Ovary (tissue), 9 donors: ENCODE data around the gene OR2T34. TPM values are rescaled to one million over a fixed set of nuclear protein-coding genes. Genes with fewer than 3 reads are reported as not detected.

Source experiments
- DNase-seq, 5 donors: peaks; one replicate each; pipeline ENCODE4 v3.0.0-alpha.2; 2019 to 2020
- H3K27ac ChIP-seq, 2 donors: fragments of 200-600 bp; one replicate each; pipeline versions ENCODE4 v1.5.1 to v1.8.0; 2019 to 2022
- H3K27me3 ChIP-seq: fragments of 200-600 bp; one replicate; pipeline ENCODE4 v1.8.0; 2022
- H3K36me3 ChIP-seq: fragments of 200-600 bp; sonication (generic); one replicate; pipeline ENCODE4 v1.5.1; 2019
- H3K4me1 ChIP-seq: one replicate; pipeline ENCODE4 v1.8.1; 2013; ENCODE audit warnings: mild to moderate bottlenecking, moderate library complexity; ENCODE audit not compliant: insufficient read depth
- H3K4me3 ChIP-seq: fragments of 200-600 bp; sonication (generic); one replicate; pipeline ENCODE4 v1.5.1; 2017
- H3K9me3 ChIP-seq, 2 donors: fragments of 200-600 bp in 1 of 2; sonication (generic) in 1 of 2; one replicate each; pipeline versions ENCODE4 v1.5.1 to v1.8.1; 2013 to 2019; ENCODE audit warnings: mild to moderate bottlenecking in 1 of 2, moderate library complexity in 1 of 2
- EP300 ChIP-seq: sonication (generic); formaldehyde crosslinking; IDR thresholded peaks from one replicate; pipeline ENCODE4 v1.6.1; 2017; ENCODE audit warnings: antibody characterized with exemption
- POLR2A ChIP-seq: fragments of 450-650 bp; IDR thresholded peaks from one replicate; pipeline ENCODE4 v1.6.1; 2017; ENCODE audit warnings: antibody characterized with exemption, mild to moderate bottlenecking, moderate library complexity
- WGBS, 3 donors: extraction: QIAGEN DNeasy Blood & Tissue Kit in 1 of 3; methylation state at CpG; one replicate each; pipeline versions ENCODE4 v1.1.5 to v1.1.7; 2013 to 2017; 5-methylcytosine and 5-hydroxymethylcytosine counted together
- intact Hi-C, 4 donors: fragments of 100-400 bp; cut with DNase I; formaldehyde crosslinking; loops; one replicate each; pipeline versions ENCODE4 v1.11.0 to v1.15.1; 2022 to 2023
- polyA plus RNA-seq, 2 donors: library from polyadenylated mRNA; stranded (reverse); fragments of 200-250 nt in 1 of 2; fragments of 350-450 nt in 1 of 2; fragmentation: Illumina TruSeq in 1 of 2; extraction: RNeasy Lipid Tissue Mini Kit (QIAGEN cat#74804) in 1 of 2; gene quantifications; one replicate each; pipeline ENCODE4 v1.2.3, GENCODE V29; 2013 to 2014
- total RNA-seq, 7 donors: library from RNA; depleted of rRNA in 2 of 7; stranded (reverse); fragments of >200 nt in 2 of 7; fragmentation: NEBNext Ultra II Directional in 3 of 7; extraction: Animal tissue kit (Norgen Biotek cat#: 25700) in 3 of 7; gene quantifications; one replicate each; pipeline versions ENCODE4 v1.1.0 to v1.2.4, GENCODE V29; 2016 to 2023
- TF ChIP-seq, protein P1 (sequence below), 3 donors: fragments of 450-650 bp in 2 of 3; fragments of 200-600 bp in 1 of 3; IDR thresholded peaks; one replicate each; pipeline versions ENCODE4 v1.5.1 to v1.8.0; 2016 to 2022; ENCODE audit warnings: antibody characterized with exemption in 3 of 3, mild to moderate bottlenecking in 1 of 3
- donor health status: DM: no; HTN: no; CAD: no; lungs with moderate emphysema.
- donor health status: DM: no; HTN: no; CAD: no.
- donor health status: Bipolar disorder and iron deficiency.
- donor health status: DM: yes; HTN: yes; CAD: no.
- donor health status: DM: no; HTN: no; CAD: no.
- donor health status: DM: yes; HTN: yes; CAD: no.

The OR2T34 gene
- total and polyA plus RNA-seq, 9 donors = not detected

DNA sequence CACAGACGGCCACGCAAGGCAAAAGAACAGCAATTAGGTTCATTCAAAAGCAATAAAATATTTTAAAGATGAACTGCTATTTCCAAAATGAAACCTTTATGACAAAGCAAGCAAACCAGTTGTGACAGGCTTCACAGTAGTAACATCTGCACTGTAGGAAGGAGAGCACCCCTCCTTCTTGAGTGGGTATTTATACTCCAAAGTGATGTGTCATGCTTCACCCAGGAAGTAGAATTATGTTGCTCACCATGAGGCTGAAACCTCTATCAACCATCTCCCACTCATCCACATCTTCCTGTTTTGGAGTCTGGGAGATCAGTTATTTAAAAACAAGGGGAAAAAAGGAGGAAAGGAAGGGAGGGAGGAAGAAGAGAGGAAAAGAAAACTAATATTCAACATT, 22.1 kb upstream of the OR2T34 start:
- TF ChIP-seq POLR2A (no peak), EP300 (no peak)
- TF ChIP-seq, protein P1, sequence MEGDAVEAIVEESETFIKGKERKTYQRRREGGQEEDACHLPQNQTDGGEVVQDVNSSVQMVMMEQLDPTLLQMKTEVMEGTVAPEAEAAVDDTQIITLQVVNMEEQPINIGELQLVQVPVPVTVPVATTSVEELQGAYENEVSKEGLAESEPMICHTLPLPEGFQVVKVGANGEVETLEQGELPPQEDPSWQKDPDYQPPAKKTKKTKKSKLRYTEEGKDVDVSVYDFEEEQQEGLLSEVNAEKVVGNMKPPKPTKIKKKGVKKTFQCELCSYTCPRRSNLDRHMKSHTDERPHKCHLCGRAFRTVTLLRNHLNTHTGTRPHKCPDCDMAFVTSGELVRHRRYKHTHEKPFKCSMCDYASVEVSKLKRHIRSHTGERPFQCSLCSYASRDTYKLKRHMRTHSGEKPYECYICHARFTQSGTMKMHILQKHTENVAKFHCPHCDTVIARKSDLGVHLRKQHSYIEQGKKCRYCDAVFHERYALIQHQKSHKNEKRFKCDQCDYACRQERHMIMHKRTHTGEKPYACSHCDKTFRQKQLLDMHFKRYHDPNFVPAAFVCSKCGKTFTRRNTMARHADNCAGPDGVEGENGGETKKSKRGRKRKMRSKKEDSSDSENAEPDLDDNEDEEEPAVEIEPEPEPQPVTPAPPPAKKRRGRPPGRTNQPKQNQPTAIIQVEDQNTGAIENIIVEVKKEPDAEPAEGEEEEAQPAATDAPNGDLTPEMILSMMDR (IDR thresholded peaks at IDR 0.05) = no peak

GRCh38 chr1:248593226-248593625, 18.7 kb upstream of the OR2T34 start:
- H3K27me3 ChIP-seq = no peaks in the 10 kb centered on the region
- H3K4me3 ChIP-seq = no peak overlapping the region
- no peak for TF ChIP-seq EP300
- TF ChIP-seq POLR2A = no peak
- TF ChIP-seq, protein P1 (IDR thresholded peaks at IDR 0.05) = no peak
- DNase-seq = no peak
- no peaks in the 10 kb centered on the region for H3K36me3 ChIP-seq
- WGBS, 3 donors = 78 to 85% (median 83%) methylated on average over 5 of the region's 5 CpGs
- intact Hi-C loops = no loop called here
- H3K4me1 ChIP-seq = no peaks in the 10 kb centered on the region
- no peaks in the 10 kb centered on the region for H3K9me3 ChIP-seq
- no peak overlapping the region for H3K27ac ChIP-seq

More for the DNA sequence above, 22.1 kb upstream of the OR2T34 start:
- intact Hi-C loops = no loop called here
- Histone ChIP-seq H3K27ac (no peak overlapping the region), H3K9me3 (no peaks in the 10 kb centered on the region), H3K4me3 (no peak overlapping the region), H3K27me3 (no peaks in the 10 kb centered on the region), H3K4me1 (no peaks in the 10 kb centered on the region), H3K36me3 (no peaks in the 10 kb centered on the region)
- 69 to 77% (median 75%) methylated on average over 2 of the region's 2 CpGs for WGBS, 3 donors
- DNase-seq = no peak

GRCh38 chr1:248592655-248593054, 18.1 kb upstream of the OR2T34 start:
- intact Hi-C loops = no loop called here
- no peak overlapping the region for H3K4me3 ChIP-seq
- H3K27me3 ChIP-seq = no peaks in the 10 kb centered on the region
- no peaks in the 10 kb centered on the region for H3K4me1 ChIP-seq
- no peaks in the 10 kb centered on the region for H3K9me3 ChIP-seq
- DNase-seq = no peak
- no peaks in the 10 kb centered on the region for H3K36me3 ChIP-seq
- 58 to 62% (median 62%) methylated on average over 1 of the region's 1 CpG for WGBS, 3 donors
- H3K27ac ChIP-seq = no peak overlapping the region
- TF ChIP-seq EP300 (no peak), POLR2A (no peak)
- TF ChIP-seq, protein P1 (IDR thresholded peaks at IDR 0.05) = no peak

- Histone ChIP-seq H3K4me3 (no peak overlapping the region), H3K9me3 (no peaks in the 10 kb centered on the region), H3K36me3 (no peaks in the 10 kb centered on the region), H3K27ac (no peak overlapping the region), H3K4me1 (no peaks in the 10 kb centered on the region), H3K27me3 (no peaks in the 10 kb centered on the region)
- 91 to 92% (median 91%) methylated on average over 17 of the region's 17 CpGs for WGBS, 3 donors
- intact Hi-C loops = no loop called here
- DNase-seq = no peak
- TF ChIP-seq POLR2A (no peak), EP300 (no peak)
- TF ChIP-seq, protein P1 (IDR thresholded peaks at IDR 0.05) = no peak
Observed at GRCh38 chr1:248590055-248590454, 15.5 kb upstream of the OR2T34 start.

- 79 to 81% (median 81%) methylated on average over 3 of the region's 3 CpGs for WGBS, 3 donors
Observed at GRCh38 chr1:248589334-248589733, 14.8 kb upstream of the OR2T34 start.

More at GRCh38 chr1:248589334-248589733, 14.8 kb upstream of the OR2T34 start:
- H3K36me3 ChIP-seq = no peaks in the 10 kb centered on the region
- H3K27ac ChIP-seq = no peak overlapping the region
- no peaks in the 10 kb centered on the region for H3K4me1 ChIP-seq
- no peak overlapping the region for H3K4me3 ChIP-seq
- no peaks in the 10 kb centered on the region for H3K9me3 ChIP-seq
- no peaks in the 10 kb centered on the region for H3K27me3 ChIP-seq
- DNase-seq = no peak
- intact Hi-C loops = no loop called here
- TF ChIP-seq, protein P1 (IDR thresholded peaks at IDR 0.05) = no peak
- TF ChIP-seq POLR2A (no peak), EP300 (no peak)
